Gastrocnemius medialis (tissue), 4 donors: ENCODE measurements around the gene TRHDE.

Experiments used
- CTCF ChIP-seq, 5 experiments: fragments of 450-650 bp in 3 of 5; fragments of 200-600 bp in 2 of 5; sonication (generic) in 2 of 5; IDR thresholded peaks in 4 of 5; conservative IDR thresholded peaks in 1 of 5; 1 replicate in 4 of 5; 2 replicates in 1 of 5; pipeline ENCODE4 v1.5.1; 2016 to 2019; ENCODE audit warnings: antibody characterized with exemption in 5 of 5, mild to moderate bottlenecking in 3 of 5, moderate library complexity in 3 of 5
- POLR2A ChIP-seq, 2 donors: fragments of 450-650 bp; IDR thresholded peaks; one replicate each; pipeline ENCODE4 v1.6.1; 2017; ENCODE audit warnings: antibody characterized with exemption in 2 of 2, mild to moderate bottlenecking in 2 of 2, moderate library complexity in 2 of 2

DNA sequence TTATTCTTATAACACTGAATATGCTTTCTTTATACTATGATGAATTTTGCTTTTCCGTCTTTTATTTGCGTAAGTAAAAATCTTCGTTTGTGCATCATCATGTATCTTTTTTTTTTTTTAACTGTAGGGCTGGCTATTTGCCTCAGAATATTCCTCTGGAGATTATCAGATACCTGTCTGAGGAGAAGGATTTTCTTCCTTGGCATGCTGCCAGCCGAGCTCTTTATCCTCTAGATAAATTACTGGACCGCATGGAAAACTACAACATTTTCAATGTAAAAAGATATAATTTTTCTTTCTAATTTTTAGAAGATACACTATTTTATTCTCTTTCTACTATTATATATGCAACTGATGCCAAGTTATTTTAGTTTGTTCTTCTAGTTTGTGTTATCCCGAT, 346.6 kb downstream of the TRHDE start:
- TF ChIP-seq CTCF (IDR thresholded peaks at IDR 0.05 in 4 of 5, conservative IDR thresholded peaks at IDR 0.05 in 1 of 5) (no peak), POLR2A (IDR thresholded peaks at IDR 0.05) (no peak)
